RKO (cell line): Measurements from ENCODE around the gene SBF1.
A peak's percentile ranks its signal among the peaks of the same experiment; 100 is the strongest.
"Not testable (repeated sequence)": the region's sequence is repeated elsewhere in the genome, so short reads cannot be mapped to it uniquely, and the experiment has no call there.

ENCODE experiments used
- DNase-seq: peaks from one replicate; pipeline ENCODE4 v3.0.0-alpha.2; 2016; ENCODE audit warnings: low spot score

Gene SBF1

DNA sequence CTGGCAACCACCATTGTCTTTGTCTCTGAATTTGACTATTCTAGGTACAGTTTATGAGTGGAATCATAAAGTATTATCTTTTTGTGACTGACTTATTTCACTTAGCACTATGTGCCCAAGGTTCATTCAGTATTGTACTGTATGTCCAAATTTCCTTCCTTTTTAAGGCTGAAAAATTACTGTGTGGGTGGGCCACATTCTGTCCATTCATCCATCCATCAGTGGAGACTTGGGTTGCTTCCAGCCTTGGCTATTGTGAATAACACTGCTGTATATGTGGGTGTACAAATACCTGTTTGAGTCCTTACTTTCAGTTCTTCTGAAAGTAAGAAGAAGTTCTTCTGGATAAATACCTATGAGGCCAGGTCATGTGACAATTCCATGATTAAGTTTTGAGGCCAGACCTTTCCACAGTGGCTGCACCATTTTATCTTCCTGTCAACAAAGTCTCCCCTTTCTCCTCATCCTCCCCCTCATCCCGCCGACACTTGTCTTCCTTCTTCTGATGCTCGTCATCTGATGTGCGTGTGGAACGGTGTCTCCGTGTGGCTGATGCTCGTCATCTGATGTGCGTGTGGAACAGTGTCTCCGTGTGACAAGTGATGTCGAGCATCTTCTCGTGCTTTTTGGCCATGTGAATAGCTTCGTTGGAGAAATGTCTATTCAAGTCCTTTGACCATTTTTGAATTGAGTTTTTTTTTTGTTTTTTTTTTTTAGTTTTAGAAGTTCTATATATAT is 49.5 kb downstream of the SBF1 start:
- no peak for DNase-seq

DNA sequence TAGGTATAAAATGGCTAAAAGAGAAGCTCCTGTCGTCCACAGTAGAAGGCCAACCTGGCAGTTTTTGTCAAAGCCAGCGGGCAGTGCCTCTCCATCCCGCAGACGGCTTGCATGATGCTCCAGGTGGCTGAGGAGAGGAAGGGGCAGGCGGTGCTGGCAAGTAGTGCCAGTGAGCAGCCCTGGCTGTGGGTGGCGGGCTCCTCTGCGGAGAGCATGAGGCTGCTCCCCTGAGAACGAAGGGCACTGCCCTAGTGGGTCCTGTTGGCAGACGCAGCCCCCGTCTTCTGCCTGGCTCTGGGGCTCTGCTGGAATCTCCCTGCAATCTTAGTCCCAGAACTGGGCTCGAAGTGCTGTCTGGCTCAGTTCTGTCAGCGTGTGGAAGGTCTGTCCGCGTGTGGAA is 50.9 kb downstream of the SBF1 start:
- DNase-seq = no peak

DNA sequence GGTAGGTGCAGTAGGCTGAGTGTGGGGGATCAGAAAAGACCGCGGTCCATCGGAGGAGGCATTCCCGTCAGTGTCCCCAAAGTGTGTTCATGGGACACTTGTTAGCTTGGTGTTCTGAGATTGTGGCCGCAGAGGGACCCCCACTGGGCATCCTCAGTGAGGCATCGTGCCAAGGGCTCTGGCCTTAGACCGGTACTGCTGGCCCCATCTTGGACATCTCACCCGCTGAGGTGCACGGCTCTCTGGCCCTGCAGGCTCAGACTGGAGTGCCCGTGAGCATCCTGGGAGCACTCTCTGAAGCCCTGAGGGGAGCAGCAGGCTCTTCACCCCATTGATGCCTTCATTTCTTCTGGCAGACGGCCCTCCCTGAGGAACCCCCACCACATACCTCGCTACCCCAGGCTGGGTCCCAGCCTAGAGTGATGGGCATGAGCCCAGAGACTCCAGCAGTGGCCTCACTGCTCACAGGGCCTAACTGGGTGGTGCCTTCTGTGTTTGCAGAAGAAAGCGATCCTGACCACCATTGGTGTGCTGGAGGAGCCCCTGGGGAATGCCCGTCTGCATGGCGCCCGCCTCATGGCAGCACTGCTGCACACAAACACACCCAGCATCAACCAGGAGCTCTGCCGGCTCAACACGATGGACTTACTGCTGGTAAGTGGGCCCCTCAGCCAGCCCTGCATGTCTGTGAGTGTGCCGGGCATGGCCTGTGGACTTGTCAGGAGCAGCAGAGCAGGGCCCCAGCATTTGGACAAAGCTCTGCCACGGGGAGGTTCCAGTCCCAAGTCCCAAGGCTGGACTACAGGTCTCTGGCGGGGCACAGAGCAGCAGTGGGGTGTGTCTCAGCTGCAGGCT is 51.6 kb downstream of the SBF1 start:
- no peak for DNase-seq

DNA sequence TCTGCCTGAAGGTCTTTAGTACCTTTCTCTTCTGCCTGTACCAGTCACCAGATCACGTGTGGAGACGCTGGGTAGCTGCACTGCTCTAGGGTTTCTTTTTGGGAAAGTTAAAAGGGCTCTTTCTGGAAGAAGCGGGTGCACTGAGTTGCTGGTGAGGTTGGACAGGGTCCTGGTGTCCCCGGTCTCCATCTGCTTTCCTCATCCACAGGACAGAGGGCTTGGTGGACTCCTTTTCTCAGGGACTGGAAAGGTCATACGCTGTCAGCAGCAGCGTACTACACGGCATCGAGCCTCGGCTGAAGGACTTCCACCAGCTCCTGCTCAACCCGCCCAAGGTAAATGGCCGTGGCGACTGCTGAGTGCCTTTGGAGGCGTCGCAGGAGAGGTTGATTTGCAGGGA is 52.8 kb downstream of the SBF1 start:
- no peak for DNase-seq

DNA sequence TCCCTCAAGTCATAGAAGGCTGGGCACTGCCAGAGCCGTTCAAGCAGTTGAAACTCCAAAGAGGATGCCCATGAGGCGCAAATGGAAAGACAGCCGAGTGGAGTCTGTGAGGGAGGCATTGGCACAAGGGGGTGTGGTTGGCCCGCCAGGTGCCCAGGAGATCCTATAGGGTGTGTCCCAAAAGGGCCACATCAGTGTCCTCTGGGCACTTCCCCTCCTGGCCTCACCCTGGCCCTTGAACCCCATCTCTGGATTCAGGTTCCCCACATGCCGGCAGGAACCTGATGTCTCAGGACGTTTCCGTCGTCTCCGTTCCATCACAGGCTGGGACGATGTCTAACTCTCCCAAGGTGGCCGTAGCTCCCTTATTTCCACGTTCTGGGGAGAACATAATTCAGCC is 54.3 kb downstream of the SBF1 start:
- no peak for DNase-seq

DNA sequence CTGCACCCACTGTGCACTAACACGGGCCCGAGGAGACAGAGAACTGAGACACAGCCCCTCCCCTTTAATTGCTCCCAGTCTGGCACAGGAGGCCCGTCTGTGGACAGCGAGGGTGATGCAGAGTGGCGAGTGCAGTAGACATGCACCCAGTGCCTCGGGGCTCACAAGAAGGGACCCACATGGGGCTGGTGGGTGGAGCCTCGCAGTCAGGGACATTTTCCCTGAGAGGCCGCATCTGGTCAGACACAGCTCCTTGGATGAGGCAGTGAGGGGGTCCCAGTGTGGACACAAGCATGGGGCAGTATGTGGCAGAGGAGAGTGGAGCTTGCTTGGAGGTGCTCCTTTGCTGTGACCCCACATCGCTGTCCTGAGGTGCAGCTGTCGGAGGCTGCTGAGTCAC is 54.8 kb downstream of the SBF1 start:
- no peak for DNase-seq

DNA sequence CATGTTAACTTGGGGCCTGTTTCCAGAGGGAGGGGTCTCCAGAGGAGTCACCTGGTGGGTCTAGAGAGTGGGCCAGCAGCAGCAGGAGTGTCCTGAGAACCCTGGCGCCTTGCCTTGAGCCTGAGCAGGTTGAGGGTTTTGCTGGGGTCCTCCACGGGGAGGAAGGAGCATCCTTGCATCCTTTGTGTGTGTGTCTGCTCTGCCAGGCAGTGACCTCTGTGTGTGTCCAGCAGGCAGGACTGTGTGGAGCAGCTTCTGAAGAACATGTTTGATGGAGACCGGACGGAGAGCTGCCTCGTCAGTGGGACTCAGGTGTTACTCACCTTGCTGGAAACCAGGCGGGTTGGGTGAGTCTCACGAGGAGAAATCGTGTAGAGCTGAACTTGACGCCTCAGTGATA is 55.7 kb downstream of the SBF1 start:
- DNase-seq = no peak

DNA sequence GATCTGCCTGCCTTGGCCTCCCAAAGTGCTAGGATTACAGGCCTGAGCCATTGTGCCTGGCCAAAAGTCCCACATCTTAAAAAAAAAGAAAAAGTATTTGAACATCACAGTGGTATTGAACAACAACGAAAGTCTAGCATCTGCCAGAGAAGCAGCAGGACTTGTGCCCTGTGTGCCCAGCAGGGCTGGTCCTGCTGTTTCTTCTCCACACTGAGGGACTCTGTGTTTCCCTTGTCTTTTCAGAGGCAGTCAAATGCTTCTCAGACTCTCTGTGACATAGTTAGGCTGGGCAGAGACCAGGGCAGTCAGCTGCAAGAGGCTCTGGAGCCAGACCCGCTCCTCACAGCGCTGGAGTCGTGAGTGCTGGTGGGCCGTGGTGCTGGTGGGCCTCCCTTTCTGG is 56.2 kb downstream of the SBF1 start:
- DNase-seq = no peak

DNA sequence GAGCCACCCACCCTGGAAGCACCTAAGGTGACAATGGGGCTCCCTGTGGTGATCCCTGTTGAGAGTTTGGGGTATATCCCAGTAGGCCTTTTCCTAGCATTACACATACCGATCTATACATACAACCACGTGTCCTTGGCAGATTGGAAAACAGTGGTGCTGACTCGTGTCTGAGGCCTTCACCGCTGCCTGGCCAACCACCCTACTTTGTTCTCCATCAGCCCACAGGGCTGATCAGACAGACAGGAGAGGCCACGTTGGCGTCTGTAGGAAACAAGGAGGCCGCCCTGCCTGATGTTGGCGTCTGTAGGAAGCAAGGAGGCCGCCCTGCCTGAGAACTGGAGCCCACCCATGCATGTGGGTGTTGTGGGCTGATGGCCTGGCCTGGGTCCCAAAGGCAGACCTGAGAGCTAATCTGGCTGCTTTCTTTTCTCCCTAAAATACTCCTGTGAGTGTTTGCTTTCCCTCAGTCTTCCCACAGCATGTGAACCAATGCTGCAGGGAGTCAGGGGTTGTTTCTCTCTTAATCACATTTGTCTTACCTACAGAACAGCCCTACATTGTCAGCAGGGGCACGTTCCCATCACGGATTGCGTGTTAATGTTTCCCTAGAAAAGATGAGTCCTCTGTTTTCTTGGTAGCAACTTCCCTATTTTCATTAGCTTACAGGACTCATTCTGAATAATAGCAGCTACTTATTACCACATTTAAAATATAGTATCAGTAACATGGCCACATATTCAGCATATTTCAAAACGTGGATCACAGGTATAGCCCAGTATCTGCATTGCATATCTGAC is 57.2 kb downstream of the SBF1 start:
- no peak for DNase-seq

DNA sequence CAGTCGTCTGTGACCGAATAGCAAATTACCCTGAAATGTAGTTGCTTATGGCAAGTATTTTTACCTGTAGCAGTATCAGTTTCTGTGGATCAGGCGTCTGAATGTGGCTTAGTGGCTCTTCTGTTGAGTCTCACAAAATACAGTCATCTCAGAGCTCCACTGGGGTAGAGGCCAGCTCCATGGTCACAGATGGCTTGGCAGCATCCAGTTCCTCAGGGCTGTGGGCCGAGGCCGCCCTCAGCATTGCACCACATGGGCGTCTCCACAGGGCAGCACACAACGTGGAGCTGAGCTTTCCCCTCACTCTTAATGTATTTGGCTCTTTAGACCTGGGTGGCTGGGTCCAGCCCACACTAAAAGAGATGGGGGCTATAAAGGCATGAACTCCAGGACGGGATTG is 57.8 kb downstream of the SBF1 start:
- no peak for DNase-seq

DNA sequence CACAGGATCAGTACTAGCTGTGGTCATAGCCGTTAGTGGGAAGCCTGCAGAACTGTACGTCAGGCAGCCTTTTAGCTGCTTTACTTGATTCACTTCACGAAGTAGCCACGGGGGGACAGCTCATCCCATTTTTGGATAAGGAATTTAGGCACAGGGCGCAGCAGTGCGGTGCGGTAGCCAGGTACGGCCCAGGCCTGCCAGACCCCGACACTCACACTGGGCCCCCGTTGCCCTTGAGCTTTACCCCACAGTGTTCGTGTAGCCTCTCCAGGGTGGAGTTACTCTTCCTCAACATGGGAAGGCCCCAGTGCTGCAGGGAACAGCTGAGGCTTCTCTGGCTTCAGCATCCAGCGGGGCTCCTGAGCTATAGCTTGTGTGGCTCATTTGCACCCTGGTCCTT is 59.4 kb downstream of the SBF1 start:
- DNase-seq = no peak

DNA sequence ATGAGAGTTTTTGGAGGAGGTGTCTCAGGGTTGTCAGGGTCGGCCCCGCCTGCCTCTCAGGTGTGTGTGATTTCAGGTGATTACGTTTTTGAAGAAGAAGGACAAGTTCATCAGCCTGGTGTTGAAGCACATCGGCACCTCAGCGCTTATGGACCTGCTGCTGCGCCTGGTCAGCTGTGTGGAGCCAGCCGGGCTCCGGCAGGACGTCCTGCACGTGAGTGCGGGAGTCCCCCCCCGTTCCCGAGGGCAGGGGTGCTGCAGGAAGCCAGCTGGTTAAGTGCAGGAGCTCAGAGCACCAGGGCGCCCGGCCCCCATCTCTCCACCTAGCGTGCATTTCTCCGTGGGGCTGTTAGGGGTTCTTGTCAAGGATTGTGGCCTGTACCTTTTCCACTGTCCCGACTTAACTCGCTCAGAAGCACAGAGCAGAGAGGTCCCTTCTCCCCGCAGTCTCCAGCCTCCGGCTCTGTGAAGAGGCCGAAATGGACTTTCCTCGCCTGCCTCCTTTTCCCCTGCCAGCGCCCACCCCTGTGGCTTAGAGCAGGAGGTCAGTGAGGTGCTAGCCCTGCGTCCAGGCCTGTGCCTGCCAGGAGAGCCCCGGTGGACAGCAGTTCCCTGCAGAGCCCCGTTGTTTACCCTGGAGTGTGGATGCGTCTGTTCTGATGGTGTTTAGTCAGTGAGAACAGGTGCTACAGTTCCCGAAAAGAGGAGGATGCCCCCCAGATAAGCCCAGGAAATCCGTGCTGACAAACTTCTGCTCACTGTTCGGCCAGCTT is 60.2 kb downstream of the SBF1 start:
- DNase-seq = no peak

DNA sequence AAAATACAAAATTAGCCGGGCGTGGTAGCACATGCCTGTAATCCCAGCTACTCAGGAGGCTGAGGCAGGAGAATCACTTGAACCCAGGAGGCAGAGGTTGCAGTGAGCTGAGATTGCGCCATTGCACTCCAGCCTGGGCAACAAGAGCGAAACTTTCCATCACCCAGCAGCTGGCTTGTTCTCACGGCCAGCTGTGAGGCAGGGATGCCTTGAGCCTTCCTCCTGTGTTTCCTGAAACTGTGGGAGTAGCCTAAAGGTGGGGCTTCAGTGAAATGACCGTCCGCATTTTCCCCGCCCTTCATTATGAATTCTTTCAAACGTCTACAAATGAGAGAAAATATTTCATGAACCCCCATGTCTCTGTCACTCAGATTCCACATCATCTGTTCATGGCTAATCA is 65.9 kb downstream of the SBF1 start:
- DNase-seq = not testable (repeated sequence)

DNA sequence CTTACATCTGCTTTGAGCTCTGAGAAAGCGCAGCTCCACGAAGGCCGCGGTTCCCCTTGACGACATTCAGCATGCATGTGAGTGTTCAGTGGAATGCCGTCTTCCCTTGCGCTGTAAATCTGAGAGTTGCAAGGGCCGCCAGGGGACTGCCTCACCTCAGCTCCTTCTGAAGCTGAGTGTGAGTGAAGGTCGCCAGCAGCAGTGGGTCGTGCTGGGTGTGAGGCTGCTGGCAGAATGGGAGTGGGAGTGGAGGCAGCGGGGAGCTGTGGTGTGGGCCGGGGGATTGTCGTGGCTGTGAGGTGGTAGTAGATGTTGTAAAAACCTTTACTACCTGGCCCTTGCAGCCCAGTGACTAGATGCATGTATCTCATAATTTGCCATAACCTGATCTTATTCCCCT is 66.5 kb downstream of the SBF1 start:
- no peak for DNase-seq

DNA sequence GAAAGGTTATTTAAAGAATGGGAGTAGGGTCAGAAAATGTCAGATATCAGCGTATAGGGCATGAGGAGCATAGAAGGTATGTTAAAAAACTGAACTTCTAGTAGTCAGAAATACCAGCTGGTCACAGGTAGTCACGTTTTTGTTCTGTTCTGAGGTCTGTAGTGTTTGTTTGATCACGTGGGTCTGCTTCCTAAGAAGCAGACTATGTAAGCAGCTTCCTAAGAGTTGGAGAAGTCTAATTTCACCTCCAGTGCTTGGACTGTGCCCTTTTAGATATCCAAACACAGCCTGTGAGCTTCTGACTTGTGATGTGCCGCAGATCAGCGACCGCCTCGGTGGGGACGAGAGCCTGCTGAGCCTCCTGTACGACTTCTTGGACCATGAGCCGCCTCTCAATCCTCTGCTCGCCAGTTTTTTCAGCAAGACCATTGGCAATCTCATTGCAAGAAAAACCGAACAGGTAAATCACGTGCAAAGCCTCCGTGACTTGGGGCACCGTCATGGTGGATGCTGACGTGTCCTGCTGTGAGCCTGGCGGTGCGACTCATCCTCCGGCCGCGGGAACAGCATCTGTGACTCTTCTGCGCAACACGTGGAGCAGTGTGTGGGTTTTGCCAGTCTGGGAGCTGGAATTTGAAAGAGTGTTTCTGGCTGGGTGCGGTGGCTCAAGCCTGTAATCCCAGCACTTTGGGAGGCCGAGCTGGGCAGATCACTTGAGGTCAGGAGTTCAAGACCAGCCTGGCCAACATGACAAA is 68.2 kb downstream of the SBF1 start:
- DNase-seq = no peak

DNA sequence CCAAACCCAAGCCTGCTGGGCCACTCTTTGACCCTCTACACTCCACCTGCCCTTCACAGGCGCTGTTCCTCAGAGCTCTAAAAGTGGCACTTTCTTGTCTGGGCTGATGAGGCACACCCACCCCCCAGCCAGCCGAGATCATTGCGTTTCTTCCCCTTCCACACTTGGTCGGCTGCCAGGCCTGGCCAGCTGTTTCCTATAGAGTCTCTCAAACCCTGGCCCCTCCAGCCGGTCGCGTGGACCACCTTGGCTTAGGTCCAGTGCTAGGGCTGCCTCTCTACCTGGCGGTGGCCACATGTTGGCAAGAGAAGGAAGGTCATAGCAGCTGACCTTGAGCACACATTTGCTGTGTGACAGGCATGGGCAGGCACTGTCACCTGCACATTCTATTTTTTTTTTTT is 71.1 kb downstream of the SBF1 start:
- no peak for DNase-seq

DNA sequence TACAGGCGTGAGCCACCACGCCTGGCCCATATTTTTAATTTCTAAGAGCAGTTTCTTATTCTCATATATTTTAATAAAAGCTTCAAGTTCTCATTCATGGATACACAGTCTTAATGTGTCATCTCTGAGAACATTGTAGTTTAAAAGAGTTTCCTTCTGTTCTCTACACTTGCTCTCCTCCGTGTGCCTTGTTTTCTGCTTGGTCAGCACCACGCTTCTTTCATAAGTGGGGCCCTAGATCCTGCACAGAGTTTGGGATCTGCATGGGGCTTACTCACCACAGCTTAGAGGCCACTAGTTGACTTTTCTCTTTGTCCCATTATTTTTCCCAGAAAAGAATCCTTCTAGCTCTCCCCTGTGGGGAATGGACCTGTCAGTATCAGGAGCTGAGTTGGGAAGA is 72.9 kb downstream of the SBF1 start:
- no peak for DNase-seq

DNA sequence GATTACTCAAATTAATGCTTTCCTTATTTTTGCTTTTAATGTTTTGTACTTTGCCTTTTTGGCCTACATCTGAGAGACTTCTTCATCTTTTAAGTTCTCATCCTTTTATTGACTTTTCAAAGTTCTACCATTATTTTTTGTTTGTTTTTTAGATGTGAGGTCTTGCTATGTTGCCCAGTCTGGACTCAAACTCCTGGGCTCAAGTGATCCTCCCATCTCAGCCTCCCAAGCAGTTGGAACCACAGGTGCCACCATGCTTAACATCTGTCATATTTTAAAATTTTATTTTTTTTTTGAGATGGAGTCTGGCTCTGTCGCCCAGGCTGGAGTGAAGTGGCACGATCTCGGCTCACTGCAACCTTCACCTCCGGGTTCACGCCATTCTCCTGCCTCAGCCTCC is 73.9 kb downstream of the SBF1 start:
- DNase-seq = no peak

DNA sequence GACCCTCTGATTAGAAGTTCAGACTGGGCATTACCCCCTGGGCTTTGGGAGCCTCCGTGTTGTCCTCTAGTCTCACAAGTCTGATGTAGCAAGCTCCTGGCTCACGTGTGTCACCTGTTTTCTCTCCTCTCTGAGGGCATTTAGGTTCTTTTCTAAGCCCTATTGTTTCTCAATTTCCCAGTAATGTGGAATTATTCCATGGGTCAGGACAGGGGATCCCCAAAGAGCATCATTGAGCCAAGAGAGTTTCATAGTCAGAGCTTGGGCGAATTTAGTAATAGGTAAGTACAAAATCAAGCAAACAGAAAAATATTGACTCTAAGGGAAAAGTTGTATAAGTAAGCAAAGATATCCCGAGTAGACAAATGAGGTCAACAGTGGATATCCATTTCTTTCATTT is 74.4 kb downstream of the SBF1 start:
- no peak for DNase-seq

DNA sequence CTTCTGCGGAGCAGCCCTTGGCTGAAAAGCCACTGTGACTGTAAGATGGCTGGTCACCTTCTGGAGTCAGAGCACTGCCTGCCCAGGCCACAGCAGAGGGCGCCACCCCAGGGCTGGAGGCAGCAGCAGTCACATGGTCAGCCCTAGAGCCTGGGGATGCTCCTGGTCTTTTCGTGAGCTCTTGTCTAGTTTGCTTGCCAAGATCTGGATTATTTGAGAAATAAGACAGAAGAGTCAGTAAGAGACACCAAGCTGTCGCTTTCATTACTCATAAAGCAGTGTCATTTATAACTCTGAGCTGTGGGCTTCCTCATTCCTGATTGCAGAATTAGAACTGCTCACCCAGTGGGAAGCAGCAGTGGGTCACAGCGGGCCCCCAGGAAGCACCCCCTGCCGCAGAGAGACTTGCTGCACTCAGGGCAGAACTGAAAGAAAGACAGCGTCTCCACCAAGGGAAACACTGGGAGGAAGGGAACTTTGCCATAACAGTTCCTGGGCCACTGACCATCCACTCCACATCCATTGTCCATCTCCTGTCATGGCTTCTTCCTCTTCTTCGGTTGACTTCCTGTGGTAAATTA is 75.0 kb downstream of the SBF1 start:
- DNase-seq = peak; percentile 52
